AG10803 (cell line): ENCODE measurements around the gene LINGO1.
A peak's percentile ranks its signal among the peaks of the same experiment; 100 is the strongest.

Experiments used
- DNase-seq: peaks from one replicate; pipeline ENCODE4 v3.0.0; 2010; ENCODE audit warnings: low read depth
- H3K4me3 ChIP-seq: 2 replicates; pipeline ENCODE4 v1.5.1; 2011; ENCODE audit warnings: mild to moderate bottlenecking, low read length, control low read depth
- CTCF ChIP-seq: conservative IDR thresholded peaks from 2 replicates; pipeline ENCODE4 v1.5.1; 2011; ENCODE audit warnings: mild to moderate bottlenecking, low read length, control low read depth, inconsistent platforms

LINGO1 gene

GRCh38 chr15:77608774-77609173, 23.9 kb downstream of the LINGO1 start:
- no peak for DNase-seq
- no peak overlapping the region for H3K4me3 ChIP-seq
- TF ChIP-seq CTCF, result no peak

- no peak for DNase-seq
- H3K4me3 ChIP-seq, result no peak overlapping the region
- TF ChIP-seq CTCF, result no peak
Measured at GRCh38 chr15:77607894-77608261, 24.8 kb downstream of the LINGO1 start.

- DNase-seq, result peak; percentile 40
- TF ChIP-seq CTCF, result no peak
- H3K4me3 ChIP-seq, result no peak overlapping the region
Measured at GRCh38 chr15:77607111-77607893, 25.4 kb downstream of the LINGO1 start.

- no peak overlapping the region for H3K4me3 ChIP-seq
- no peak for TF ChIP-seq CTCF
- peak; percentile 35 for DNase-seq
Measured at GRCh38 chr15:77606142-77607034, 26.3 kb downstream of the LINGO1 start.

GRCh38 chr15:77605547-77605946, 27.2 kb downstream of the LINGO1 start:
- H3K4me3 ChIP-seq, result no peak overlapping the region
- DNase-seq, result no peak

GRCh38 chr15:77604973-77605372, 27.7 kb downstream of the LINGO1 start:
- H3K4me3 ChIP-seq, result no peak overlapping the region
- TF ChIP-seq CTCF, result no peak

More at GRCh38 chr15:77605547-77605946, 27.2 kb downstream of the LINGO1 start:
- TF ChIP-seq CTCF, result no peak

More at GRCh38 chr15:77604973-77605372, 27.7 kb downstream of the LINGO1 start:
- no peak for DNase-seq
